Transverse colon (tissue), 4 donors: ENCODE measurements around the gene OR10P1. TPM values are rescaled to one million over a fixed set of nuclear protein-coding genes. Genes with fewer than 3 reads are reported as not detected.
"Not testable (repeated sequence)": the region's sequence is repeated elsewhere in the genome, so short reads cannot be mapped to it uniquely, and the experiment has no call there.

ENCODE experiments used
- DNase-seq: peaks from one replicate; pipeline ENCODE4 v3.0.0-alpha.2; 2019
- H3K27ac ChIP-seq, 4 donors: fragments of 200-600 bp; sonication (generic); 2 replicates each; pipeline ENCODE4 v1.5.1; 2016 to 2018; ENCODE audit warnings: inconsistent platforms in 4 of 4
- H3K27me3 ChIP-seq: fragments of 200-600 bp; sonication (generic); 2 replicates; pipeline ENCODE4 v1.5.1; 2017; ENCODE audit warnings: inconsistent platforms
- H3K36me3 ChIP-seq, 4 donors: fragments of 200-600 bp; sonication (generic); 2 replicates each; pipeline ENCODE4 v1.5.1; 2017 to 2019; ENCODE audit warnings: inconsistent platforms in 4 of 4
- H3K4me1 ChIP-seq, 4 donors: fragments of 200-600 bp; sonication (generic); 2 replicates each; pipeline ENCODE4 v1.5.1; 2017 to 2020; ENCODE audit warnings: inconsistent platforms in 4 of 4
- H3K4me3 ChIP-seq, 4 donors: fragments of 200-600 bp; sonication (generic); 1 replicate in 1 of 4; 2 replicates in 3 of 4; pipeline versions ENCODE4 v1.5.1 to v1.6.1; 2017 to 2019; ENCODE audit warnings: inconsistent platforms in 4 of 4
- H3K9me3 ChIP-seq, 2 donors: fragments of 200-600 bp; sonication (generic); 2 replicates each; pipeline ENCODE4 v1.5.1; 2017 to 2019; ENCODE audit warnings: inconsistent platforms in 2 of 2
- CTCF ChIP-seq, 5 experiments: fragments of 200-600 bp in 3 of 5; fragments of 450-650 bp in 2 of 5; sonication (generic) in 3 of 5; IDR thresholded peaks; 1 replicate in 2 of 5; 2 replicates in 3 of 5; pipeline ENCODE4 v1.5.1; 2016 to 2017; ENCODE audit warnings: antibody characterized with exemption in 5 of 5, inconsistent platforms in 3 of 5, mild to moderate bottlenecking in 2 of 5, moderate library complexity in 1 of 5
- EP300 ChIP-seq: sonication (generic); formaldehyde crosslinking; IDR thresholded peaks from one replicate; pipeline ENCODE4 v1.6.1; 2017; ENCODE audit warnings: antibody characterized with exemption, low read depth
- POLR2A ChIP-seq: fragments of 450-650 bp; IDR thresholded peaks from one replicate; pipeline ENCODE4 v1.6.1; 2016; ENCODE audit warnings: antibody characterized with exemption, mild to moderate bottlenecking, moderate library complexity
- POLR2AphosphoS5 ChIP-seq, 3 donors: sonication (generic); formaldehyde crosslinking; IDR thresholded peaks; one replicate each; pipeline ENCODE4 v1.6.1; 2016; ENCODE audit warnings: antibody characterized with exemption in 3 of 3
- WGBS, 2 donors: methylation state at CpG; one replicate each; pipeline ENCODE4 v1.1.5; 2018; ENCODE audit warnings: low coverage in 1 of 2; 5-methylcytosine and 5-hydroxymethylcytosine counted together
- in situ Hi-C, 4 donors: fragments of 200-750 bp; cut with MboI; loops; one replicate each; pipeline versions ENCODE4 v1.15.0 to v1.15.1; 2017; ENCODE audit warnings: low sequenced_read_pairs in 3 of 4, low pct_ligation_motif_present in 1 of 4, low pct_unique_long_range_greater_than_20kb in 1 of 4
- intact Hi-C: fragments of 100-400 bp; cut with DNase I; formaldehyde crosslinking; loops from one replicate; pipeline ENCODE4 v1.15.1; 2023; ENCODE audit warnings: low total_unique reads
- total RNA-seq, 4 donors: library from RNA; depleted of rRNA; stranded (reverse); fragments of >200 nt; gene quantifications; one replicate each; pipeline ENCODE4 v1.1.0, GENCODE V29; 2016

OR10P1 gene
- not detected for total RNA-seq

- H3K27me3 ChIP-seq = no peaks in the 10 kb centered on the region
- H3K4me1 ChIP-seq = no peaks in the 10 kb centered on the region
- intact Hi-C loops = no loop called here
- no peak within 1 kb of the TSS for H3K4me3 ChIP-seq
- no peaks in the 10 kb centered on the region for H3K9me3 ChIP-seq
- WGBS, 2 donors = 79% methylated on average over 6 of the region's 6 CpGs; no CpG with 5 or more reads in 1 of the 2 donors
- TF ChIP-seq CTCF (IDR thresholded peaks at IDR 0.05) = no peak
- TF ChIP-seq POLR2AphosphoS5 (IDR thresholded peaks at IDR 0.05) = no peak
- TF ChIP-seq POLR2A = no peak
- no peak for TF ChIP-seq EP300
- DNase-seq = no peak
- H3K27ac ChIP-seq = no peak within 1 kb of the TSS
- in situ Hi-C loops = no loop called here
- no peaks in the 10 kb centered on the region for H3K36me3 ChIP-seq
Observed at GRCh38 chr12:55636853-55637252, at the start of gene OR10P1. TSS of gene OR10P1 (plus strand) at chr12:55636892. CDS start at chr12:55636892, 0 bp downstream.

- H3K27me3 ChIP-seq, DNase-seq, H3K4me3 ChIP-seq, intact Hi-C loops, H3K9me3 ChIP-seq, H3K27ac ChIP-seq, H3K4me1 ChIP-seq, in situ Hi-C loops, H3K36me3 ChIP-seq: not testable (repeated sequence)
- WGBS, 2 donors = 0 to 74% methylated on average over 1 to 12 of the region's 12 CpGs
Observed at GRCh38 chr12:55590152-55590551, 46.5 kb upstream of the OR10P1 start.

GRCh38 chr12:55607821-55608594 is 28.7 kb upstream of the OR10P1 start:
- no peaks in the 10 kb centered on the region for H3K36me3 ChIP-seq

GRCh38 chr12:55610598-55610997 is 26.1 kb upstream of the OR10P1 start:
- Histone ChIP-seq H3K27me3 (no peaks in the 10 kb centered on the region), H3K36me3 (no peaks in the 10 kb centered on the region), H3K4me1 (peaks cover 0 to 5% (median 1%) of the 10 kb centered on the region in 4 donors), H3K27ac (no peak overlapping the region), H3K9me3 (peaks cover 0 to 8% of the 10 kb centered on the region in 2 donors), H3K4me3 (no peak overlapping the region)
- TF ChIP-seq EP300 = no peak
- TF ChIP-seq POLR2AphosphoS5 (IDR thresholded peaks at IDR 0.05) = no peak
- no peak for TF ChIP-seq POLR2A
- TF ChIP-seq CTCF (IDR thresholded peaks at IDR 0.05) = no peak
- WGBS, 2 donors = 75 to 78% methylated on average over 1 of the region's 1 CpG
- intact Hi-C loops = no loop called here
- in situ Hi-C loops = no loop called here
- DNase-seq = no peak

More at GRCh38 chr12:55607821-55608594, 28.7 kb upstream of the OR10P1 start:
- peaks cover 0 to 5% (median 1%) of the 10 kb centered on the region in 4 donors for H3K4me1 ChIP-seq
- no peak for DNase-seq
- 64 to 69% methylated on average over 7 to 8 of the region's 8 CpGs for WGBS, 2 donors
- no peaks in the 10 kb centered on the region for H3K9me3 ChIP-seq
- no peak for TF ChIP-seq CTCF (IDR thresholded peaks at IDR 0.05)
- no peak for TF ChIP-seq POLR2AphosphoS5 (IDR thresholded peaks at IDR 0.05)
- TF ChIP-seq EP300 = no peak
- no peak for TF ChIP-seq POLR2A
- intact Hi-C loops = no loop called here
- in situ Hi-C loops = no loop called here
- no peaks in the 10 kb centered on the region for H3K27me3 ChIP-seq
- H3K4me3 ChIP-seq = no peak overlapping the region
- no peak overlapping the region for H3K27ac ChIP-seq
